IMR-90 (cell line): Measurements from ENCODE around the gene BNIP3. TPM values are rescaled to one million over a fixed set of nuclear protein-coding genes. Genes with fewer than 3 reads are reported as not detected.

Source experiments
- ATAC-seq: fragments of 200-7000 bp; cut with Tn5 transposase; 2 replicates; pipeline ENCODE4 v1.9.1; 2020; ENCODE audit warnings: low read depth, mild to moderate bottlenecking, moderate library complexity
- BruUV-seq: library from RNA; stranded (reverse); fragments of 400-500 nt; replicated peaks from 2 replicates; lab custom pipeline; 2021; lab: Mats Ljungman, UMichigan
- CTCF ChIA-PET: fragments of 300-600 bp; formaldehyde crosslinking; extraction: SDS; loops from one replicate; lab custom pipeline; 2021; ENCODE audit warnings: antibody characterized with exemption; lab: Yijun Ruan, JAX
- POLR2A ChIA-PET: fragments of 300-600 bp; sonication (Branson Sonifier 250); formaldehyde crosslinking; loops from one replicate; lab custom pipeline; 2022; ENCODE audit warnings: antibody characterized with exemption; ENCODE audit not compliant: unreplicated experiment; lab: Charles Lee
- DNase-seq: peaks from one replicate; pipeline ENCODE4 v3.0.0; 2013
- H2AFZ ChIP-seq: replicated peaks from 2 replicates; pipeline ENCODE3; 2013; ENCODE audit warnings: low read length, mild to moderate bottlenecking; ENCODE audit not compliant: poor library complexity
- H2AK5ac ChIP-seq: 2 replicates; pipeline ENCODE4 v1.6.1; 2013; ENCODE audit warnings: low read depth, low read length, inconsistent platforms
- H2AK9ac ChIP-seq: replicated peaks from 2 replicates; pipeline ENCODE3; 2013; ENCODE audit warnings: mild to moderate bottlenecking, low read depth, low read length, moderate library complexity; ENCODE audit not compliant: poor library complexity
- H2BK120ac ChIP-seq: 2 replicates; pipeline ENCODE4 v1.6.1; 2013; ENCODE audit warnings: low read depth, low read length, inconsistent platforms
- H2BK15ac ChIP-seq: 3 replicates; pipeline ENCODE4 v1.6.1; 2013; ENCODE audit warnings: low read depth, low read length, inconsistent platforms
- H2BK20ac ChIP-seq: 2 replicates; pipeline ENCODE4 v1.6.1; 2013; ENCODE audit warnings: low read depth, mild to moderate bottlenecking, inconsistent platforms, low read length, moderate library complexity
- H2BK5ac ChIP-seq: 2 replicates; pipeline ENCODE4 v1.6.1; 2013; ENCODE audit warnings: mild to moderate bottlenecking, low read depth, low read length, inconsistent platforms; ENCODE audit not compliant: poor library complexity, severe bottlenecking
- H3K14ac ChIP-seq: replicated peaks from 2 replicates; pipeline ENCODE4 v1.6.1; 2013; ENCODE audit warnings: low read depth, low read length, inconsistent platforms
- H3K18ac ChIP-seq: 2 replicates; pipeline ENCODE4 v1.6.1; 2013; ENCODE audit warnings: low read depth, low read length, control low read depth
- H3K23ac ChIP-seq: 2 replicates; pipeline ENCODE4 v1.6.1; 2013; ENCODE audit warnings: low read depth, low read length, inconsistent platforms
- H3K27ac ChIP-seq: 2 replicates; pipeline ENCODE4 v1.5.1; 2013; ENCODE audit warnings: mild to moderate bottlenecking, control low read depth, low read length; ENCODE audit not compliant: insufficient read depth
- H3K27me3 ChIP-seq: 2 replicates; pipeline ENCODE4 v1.6.1; 2013; ENCODE audit warnings: low read length; ENCODE audit not compliant: control insufficient read depth, insufficient read depth
- H3K36me3 ChIP-seq: 2 replicates; pipeline ENCODE4 v1.6.1; 2013; ENCODE audit warnings: low read length, mixed read lengths; ENCODE audit not compliant: control insufficient read depth, insufficient read depth
- H3K4ac ChIP-seq: 2 replicates; pipeline ENCODE4 v1.6.1; 2013; ENCODE audit warnings: low read depth, low read length, inconsistent platforms
- H3K4me1 ChIP-seq: 2 replicates; pipeline ENCODE4 v1.6.1; 2013; ENCODE audit warnings: low read length, mixed read lengths; ENCODE audit not compliant: control insufficient read depth, insufficient read depth
- H3K4me2 ChIP-seq: 2 replicates; pipeline ENCODE4 v1.6.1; 2013; ENCODE audit warnings: low read depth, mild to moderate bottlenecking, control low read depth, low read length, moderate library complexity
- H3K4me3 ChIP-seq: 2 replicates; pipeline ENCODE4 v1.5.1; 2013; ENCODE audit warnings: low read depth, mild to moderate bottlenecking, control low read depth, low read length, moderate library complexity; ENCODE audit not compliant: insufficient read depth
- H3K56ac ChIP-seq: 2 replicates; pipeline ENCODE4 v1.6.1; 2013; ENCODE audit warnings: low read length, inconsistent platforms; ENCODE audit not compliant: insufficient read depth; ENCODE audit errors: extremely low read depth
- H3K79me1 ChIP-seq, 2 experiments: 2 replicates each; pipeline ENCODE4 v1.6.1; 2013; ENCODE audit warnings: low read length in 2 of 2, inconsistent platforms in 1 of 2, low read depth in 1 of 2
- H3K9ac ChIP-seq: 2 replicates; pipeline ENCODE4 v1.6.1; 2013; ENCODE audit warnings: low read depth, low read length, control low read depth
- H3K9me1 ChIP-seq: 2 replicates; pipeline ENCODE4 v1.6.1; 2013; ENCODE audit warnings: low read length, inconsistent platforms; ENCODE audit not compliant: insufficient read depth
- H3K9me3 ChIP-seq: 2 replicates; pipeline ENCODE4 v1.6.1; 2013; ENCODE audit warnings: low read length; ENCODE audit not compliant: control insufficient read depth, insufficient read depth
- H4K20me1 ChIP-seq: 2 replicates; pipeline ENCODE4 v1.6.1; 2013; ENCODE audit warnings: low read length, inconsistent platforms; ENCODE audit not compliant: insufficient read depth
- H4K5ac ChIP-seq: 2 replicates; pipeline ENCODE4 v1.6.1; 2013; ENCODE audit warnings: mild to moderate bottlenecking, low read depth, low read length, control low read depth
- H4K8ac ChIP-seq, 2 experiments: 2 replicates each; pipeline ENCODE4 v1.6.1; 2013; ENCODE audit warnings: low read depth in 2 of 2, low read length in 2 of 2, control low read depth in 1 of 2, inconsistent platforms in 1 of 2
- H4K91ac ChIP-seq: 2 replicates; pipeline ENCODE4 v1.6.1; 2013; ENCODE audit warnings: low read depth, low read length, inconsistent platforms; ENCODE audit not compliant: insufficient read depth
- POLR2A ChIP-seq: IDR thresholded peaks from 2 replicates; pipeline ENCODE4 v1.6.1; 2012; ENCODE audit warnings: mild to moderate bottlenecking, low read depth, low read length
- RFX5 ChIP-seq: IDR thresholded peaks from 2 replicates; pipeline ENCODE4 v1.8.0; 2012; ENCODE audit warnings: low read depth, mild to moderate bottlenecking, low read length, moderate library complexity
- WGBS, 2 experiments: methylation state at CpG; one replicate each; pipeline versions ENCODE4 v1.1.5 to v1.1.7; 2013; ENCODE audit warnings: missing lambda C conversion rate in 2 of 2; ENCODE audit not compliant: insufficient read length in 1 of 2; ENCODE audit errors: extremely low coverage in 2 of 2; 5-methylcytosine and 5-hydroxymethylcytosine counted together
- dilution Hi-C: fragments of 300-500 bp; cut with HindIII; formaldehyde crosslinking; loops from one replicate; pipeline ENCODE4 v1.14.3; 2018; ENCODE audit warnings: low sequenced_read_pairs; ENCODE audit not compliant: unreplicated experiment
- in situ Hi-C: fragments of 300-500 bp; cut with MboI; formaldehyde crosslinking; loops from 3 replicates; pipeline ENCODE4 v1.14.3; 2019; ENCODE audit warnings: low sequenced_read_pairs, inconsistent platforms, mixed read lengths
- intact Hi-C: fragments of 100-400 bp; cut with micrococcal nuclease; formaldehyde crosslinking; loops from 2 replicates; pipeline ENCODE4 v1.10.0; 2022
- polyA plus RNA-seq, 3 experiments: library from polyadenylated mRNA; depleted of rRNA; stranded (reverse); fragments of >200 nt; gene quantifications; 2 replicates each; pipeline ENCODE4 v1.2.3, GENCODE V29; 2012; ENCODE audit warnings: low replicate concordance in 1 of 3
- total RNA-seq: library from RNA; depleted of rRNA; stranded (reverse); fragments of >200 nt; gene quantifications from 2 replicates; pipeline ENCODE4 v1.2.3, GENCODE V29; 2012

BNIP3 gene
- total and polyA plus RNA-seq, 2 of the 4 experiments (the other 2 are of a cell fraction), result 134 to 211 TPM

- no peak overlapping the region for H3K14ac ChIP-seq
- no peak overlapping the region for H3K27ac ChIP-seq
- ATAC-seq (no peak), DNase-seq (no peak)
- H3K4ac ChIP-seq, result no peak overlapping the region
- H3K36me3 ChIP-seq, result peaks cover 30% of the 10 kb centered on the region
- no peaks in the 10 kb centered on the region for H3K4me1 ChIP-seq
- H3K23ac ChIP-seq, result no peak overlapping the region
- H2BK5ac ChIP-seq, result no peak overlapping the region
- H3K79me1 ChIP-seq, result peaks cover 2 to 15% of the 10 kb centered on the region in 2 experiments; a peak in 3 of 4 replicates
- BruUV-seq, result no TSS peak
- H3K56ac ChIP-seq, result no peak overlapping the region
- H3K18ac ChIP-seq, result no peak overlapping the region
- WGBS, 2 experiments, result 85% methylated on average over 10 of the region's 19 CpGs; no CpG with 5 or more reads in 1 of the 2 experiments
- peak overlapping the region; percentile 23 for H2AK9ac ChIP-seq
- no peak overlapping the region for H2BK120ac ChIP-seq
- no peak overlapping the region for H3K9ac ChIP-seq
- TF ChIP-seq POLR2A, result no peak
- TF ChIP-seq RFX5, result no peak
- no peak overlapping the region for H2BK20ac ChIP-seq
- in situ Hi-C loops (no loop called here), dilution Hi-C loops (no loop called here), intact Hi-C loops (no loop called here)
- ChIA-PET POLR2A (no interaction called here), CTCF (no interaction called here)
- no peak overlapping the region for H4K5ac ChIP-seq
- H3K9me3 ChIP-seq, result no peaks in the 10 kb centered on the region
- H3K27me3 ChIP-seq, result no peaks in the 10 kb centered on the region
- peaks cover 13% of the 10 kb centered on the region for H4K20me1 ChIP-seq
- H3K9me1 ChIP-seq, result no peaks in the 10 kb centered on the region
- H2AFZ ChIP-seq, result no peak overlapping the region
- H2BK15ac ChIP-seq, result no peak overlapping the region
- no peak overlapping the region for H3K4me2 ChIP-seq
- H4K8ac ChIP-seq, result no peak overlapping the region
- H4K91ac ChIP-seq, result no peak overlapping the region
- H3K4me3 ChIP-seq, result no peak overlapping the region
- H2AK5ac ChIP-seq, result no peak overlapping the region
Observed at GRCh38 chr10:131959841-131960240, 21.9 kb downstream of the BNIP3 start.
